GM12878 (cell line): ENCODE data around the gene OSTN. TPM values are rescaled to one million over a fixed set of nuclear protein-coding genes. Genes with fewer than 3 reads are reported as not detected.

Experiments used
- ATAC-seq: fragments of 200-7000 bp; cut with Tn5 transposase; 3 replicates; pipeline ENCODE4 v1.9.1; 2020; ENCODE audit warnings: mild to moderate bottlenecking, moderate library complexity
- BruUV-seq: library from RNA; stranded (reverse); fragments of 400-500 nt; replicated peaks from 2 replicates; lab custom pipeline; 2021; lab: Mats Ljungman, UMichigan
- CTCF ChIA-PET: fragments of 300-600 bp; sonication (Branson Sonifier 250); formaldehyde crosslinking; extraction: SDS; loops from one replicate; lab custom pipeline; 2021; ENCODE audit warnings: inconsistent platforms; lab: Yijun Ruan, JAX
- POLR2A ChIA-PET: fragments of 350-600 bp; formaldehyde crosslinking; extraction: SDS; loops from one replicate; lab custom pipeline; 2021; ENCODE audit warnings: inconsistent platforms; lab: Charles Lee
- RAD21 ChIA-PET: fragments of 300-600 bp; sonication (Branson Sonifier 250); formaldehyde crosslinking; loops from one replicate; lab custom pipeline; 2023; ENCODE audit warnings: antibody characterized with exemption; ENCODE audit not compliant: unreplicated experiment; lab: Charles Lee
- SMC1A ChIA-PET: fragments of 300-600 bp; sonication (Branson Sonifier 250); formaldehyde crosslinking; loops from one replicate; lab custom pipeline; 2023; ENCODE audit not compliant: unreplicated experiment, uncharacterized antibody; lab: Charles Lee
- DNase-seq: peaks from one replicate; pipeline ENCODE4 v3.0.0-alpha.2; 2011; ENCODE audit warnings: low read depth, low spot score
- FAIRE-seq: peaks from 3 replicates; lab custom pipeline; 2011; peaks lifted over from hg19 to GRCh38; lab: Jason Lieb, UNC
- H2AFZ ChIP-seq: 2 replicates; pipeline ENCODE4 v1.6.0; 2011; ENCODE audit warnings: low read depth, low read length, control low read depth; ENCODE audit not compliant: control insufficient read depth
- H3K27ac ChIP-seq: 2 replicates; pipeline ENCODE4 v1.5.1; 2011; ENCODE audit warnings: control low read depth; ENCODE audit not compliant: control insufficient read depth, insufficient read depth
- H3K27me3 ChIP-seq, 2 experiments: replicated peaks in 1 of 2; 2 replicates each; pipeline versions ENCODE4 v1.6.0 to v1.6.1; 2011; ENCODE audit warnings: low read length in 1 of 2; ENCODE audit not compliant: control insufficient read depth in 2 of 2, insufficient read depth in 2 of 2
- H3K36me3 ChIP-seq, 2 experiments: 2 replicates each; pipeline ENCODE4 v1.5.1; 2011; ENCODE audit warnings: low read length in 1 of 2; ENCODE audit not compliant: control insufficient read depth in 2 of 2, insufficient read depth in 2 of 2
- H3K4me1 ChIP-seq: 2 replicates; pipeline ENCODE4 v1.6.1; 2011; ENCODE audit warnings: mild to moderate bottlenecking, low read length, moderate library complexity, mixed read lengths; ENCODE audit not compliant: control insufficient read depth, insufficient read depth
- H3K4me2 ChIP-seq: 2 replicates; pipeline ENCODE4 v1.6.0; 2011; ENCODE audit warnings: control low read depth; ENCODE audit not compliant: control insufficient read depth, insufficient read depth
- H3K4me3 ChIP-seq: fragments of 200-600 bp; sonication (generic); 2 replicates; pipeline ENCODE4 v1.5.1; 2016
- H3K79me2 ChIP-seq: 2 replicates; pipeline ENCODE4 v1.6.0; 2011; ENCODE audit warnings: low read length; ENCODE audit not compliant: control insufficient read depth, insufficient read depth
- H3K9ac ChIP-seq: 2 replicates; pipeline ENCODE4 v1.8.0; 2011; ENCODE audit warnings: low read length, control low read depth, mixed read lengths; ENCODE audit not compliant: control insufficient read depth, insufficient read depth
- H3K9me3 ChIP-seq: replicated peaks from 3 replicates; pipeline ENCODE4 v1.5.1; 2011; ENCODE audit warnings: mild to moderate bottlenecking, low read length; ENCODE audit not compliant: control insufficient read depth, insufficient read depth
- H4K20me1 ChIP-seq: 2 replicates; pipeline ENCODE4 v1.6.0; 2011; ENCODE audit not compliant: control insufficient read depth, insufficient read depth
- DPF2 ChIP-seq: fragments of 450-650 bp; IDR thresholded peaks from 2 replicates; pipeline ENCODE4 v1.6.1; 2017; ENCODE audit warnings: mild to moderate bottlenecking
- EED ChIP-seq: sonication (generic); IDR thresholded peaks from 2 replicates; pipeline ENCODE4 v1.6.1; 2016; ENCODE audit warnings: antibody characterized with exemption, low read depth
- GATAD2B ChIP-seq: fragments of 450-650 bp; conservative IDR thresholded peaks from 2 replicates; pipeline ENCODE4 v1.6.1; 2017; ENCODE audit warnings: low read depth, mild to moderate bottlenecking, moderate library complexity
- IKZF2 ChIP-seq, 2 experiments: fragments of 450-650 bp; IDR thresholded peaks; 2 replicates each; pipeline ENCODE4 v1.6.1; 2017; ENCODE audit warnings: mild to moderate bottlenecking in 2 of 2, moderate library complexity in 2 of 2
- PML ChIP-seq: IDR thresholded peaks from 2 replicates; pipeline ENCODE4 v1.6.1; 2012; ENCODE audit warnings: low read length, inconsistent platforms
- RAD21 ChIP-seq: IDR thresholded peaks from 2 replicates; pipeline ENCODE4 v1.6.1; 2011; ENCODE audit warnings: mild to moderate bottlenecking, low read depth, low read length, moderate library complexity; ENCODE audit not compliant: insufficient read depth
- SRF ChIP-seq, 2 experiments: IDR thresholded peaks; 2 replicates each; pipeline ENCODE4 v1.6.1; 2011; ENCODE audit warnings: low read depth in 2 of 2, low read length in 2 of 2, mild to moderate bottlenecking in 1 of 2, moderate library complexity in 1 of 2
- SUZ12 ChIP-seq: fragments of 200-600 bp; sonication (generic); IDR thresholded peaks from one replicate; pipeline ENCODE4 v1.6.1; 2018; ENCODE audit warnings: antibody characterized with exemption, mild to moderate bottlenecking; ENCODE audit not compliant: unreplicated experiment
- ZZZ3 ChIP-seq: IDR thresholded peaks from 2 replicates; pipeline ENCODE4 v1.6.1; 2011; ENCODE audit warnings: low read depth; ENCODE audit not compliant: control insufficient read depth, insufficient read length
- WGBS: methylation state at CpG from one replicate; pipeline ENCODE4 v1.1.6; 2016; ENCODE audit warnings: low lambda C conversion rate; ENCODE audit not compliant: insufficient replicate concordance, insufficient coverage; ENCODE audit errors: missing lambda C conversion rate; 5-methylcytosine and 5-hydroxymethylcytosine counted together
- in situ Hi-C: fragments of 300-500 bp; cut with MboI; formaldehyde crosslinking; loops from 9 replicates; pipeline ENCODE4 v1.14.3; 2018; ENCODE audit warnings: mixed read lengths
- intact Hi-C: fragments of 100-400 bp; cut with micrococcal nuclease; formaldehyde crosslinking; loops from one replicate; pipeline ENCODE4 v1.14.2; 2022; ENCODE audit not compliant: unreplicated experiment
- polyA plus RNA-seq, 11 experiments: library from polyadenylated mRNA; depleted of rRNA in 4 of 11; unstranded in 6 of 11; stranded (reverse) in 5 of 11; fragments of >200 nt; fragmentation: Nextera tagmentation in 4 of 11; fragmentation: Illumina TruSeq in 1 of 11; extraction: Ambion mirVana in 4 of 11; extraction: Trizol in 1 of 11; gene quantifications; 1 replicate in 1 of 11; 2 replicates in 10 of 11; pipeline versions ENCODE4 v1.2.1 to v1.2.3, GENCODE V29; 2011 to 2016; ENCODE audit warnings: inconsistent platforms in 2 of 11, missing spikeins in 2 of 11, low read depth in 1 of 11
- total RNA-seq, 4 experiments: library from RNA; depleted of rRNA in 3 of 4; stranded (reverse); fragments of >200 nt in 3 of 4; fragmentation: Illumina TruSeq in 1 of 4; extraction: Trizol in 1 of 4; gene quantifications; 2 replicates each; pipeline versions ENCODE4 v1.2.1 to v1.2.3, GENCODE V29; 2013 to 2021
- TF ChIP-seq, protein P1 (sequence below): IDR thresholded peaks from 2 replicates; pipeline ENCODE4 v1.6.1; 2011; ENCODE audit warnings: low read depth, mild to moderate bottlenecking, low read length, moderate library complexity, borderline replicate concordance; ENCODE audit errors: extremely low read depth
- TF ChIP-seq, protein P2 (sequence below): fragments of 450-650 bp; IDR thresholded peaks from 2 replicates; pipeline ENCODE4 v1.6.1; 2016; ENCODE audit warnings: mild to moderate bottlenecking, moderate library complexity, borderline replicate concordance
- TF ChIP-seq, protein P3 (sequence below): fragments of 150-350 bp; IDR thresholded peaks from 2 replicates; pipeline ENCODE4 v1.6.1; 2016; ENCODE audit warnings: low read depth, low read length

Gene OSTN
- total and polyA plus RNA-seq, 10 of the 15 experiments (the other 5 are each of a cell fraction or from before 2014, with no cell fraction given), result 0.04 to 0.27 (median 0.06) TPM; not detected in 6

DNA sequence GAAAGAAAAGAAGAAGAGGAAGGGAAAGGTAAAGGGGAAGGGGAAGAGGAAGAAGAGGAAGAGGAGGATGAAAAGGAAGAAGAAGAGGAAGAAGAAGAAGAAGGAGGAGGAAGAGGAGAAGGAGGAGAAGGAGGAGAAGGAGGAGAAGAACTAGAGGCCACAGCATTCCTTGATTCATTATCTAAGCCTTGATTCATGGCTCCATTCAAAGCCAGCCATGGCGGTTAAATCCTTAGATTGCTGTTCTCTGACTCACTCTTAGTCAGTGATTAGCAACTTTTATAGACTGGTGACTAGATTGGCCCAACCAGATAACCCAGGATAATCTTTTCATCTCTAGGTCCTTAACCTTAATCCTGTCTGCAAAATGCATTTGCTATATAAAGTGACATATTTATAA lies 47.6 kb downstream of the OSTN start (continued):
- TF ChIP-seq GATAD2B (no peak), ZZZ3 (no peak)
- TF ChIP-seq, protein P1, sequence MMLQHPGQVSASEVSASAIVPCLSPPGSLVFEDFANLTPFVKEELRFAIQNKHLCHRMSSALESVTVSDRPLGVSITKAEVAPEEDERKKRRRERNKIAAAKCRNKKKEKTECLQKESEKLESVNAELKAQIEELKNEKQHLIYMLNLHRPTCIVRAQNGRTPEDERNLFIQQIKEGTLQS, result no peak

DNA sequence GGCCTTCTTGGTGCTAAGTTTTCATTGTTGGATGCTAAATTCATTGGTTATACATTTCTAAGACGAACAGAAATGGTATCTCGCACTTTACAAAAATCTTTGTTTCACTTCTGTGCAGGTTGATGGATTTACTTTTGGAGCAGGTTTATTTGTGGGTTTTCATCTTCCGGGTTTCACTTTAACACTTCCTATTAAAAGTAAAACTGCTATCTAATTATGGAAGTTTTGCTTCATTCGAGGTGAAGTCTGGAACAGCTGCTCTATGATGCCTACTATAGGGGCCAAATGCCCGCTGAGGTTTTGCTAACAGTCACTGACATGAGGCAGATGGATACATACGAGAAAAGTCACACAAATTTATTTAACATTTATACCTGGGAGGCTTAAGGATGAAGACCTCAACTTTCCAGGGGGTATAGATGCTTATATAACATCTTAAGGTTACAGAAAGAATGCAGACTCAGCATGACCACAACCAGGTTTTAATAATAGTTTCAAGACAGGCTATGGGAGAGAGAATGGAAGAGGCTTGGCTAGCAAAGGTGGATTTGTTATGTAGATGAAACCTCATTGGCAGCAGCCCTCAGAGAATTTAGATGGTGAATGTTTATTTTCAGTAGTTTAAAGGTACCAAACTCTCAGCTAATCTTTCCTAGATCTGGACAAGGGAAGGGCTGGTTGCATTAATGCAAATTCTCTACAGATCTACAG lies 54.2 kb downstream of the OSTN start:
- intact Hi-C loops, result loop anchor here (2.0 kb wide), 1 partner anchor 16 kb away; no protein-coding TSS in a partner anchor
- no peaks in the 10 kb centered on the region for H3K27me3 ChIP-seq
- H3K9ac ChIP-seq, result no peak overlapping the region
- H3K79me2 ChIP-seq, result no peaks in the 10 kb centered on the region
- ChIA-PET RAD21 (interaction anchor here (0.7 to 3.3 kb wide), 11 partner anchors 9 to 874 kb away, joined by 3 to 22 read pairs (median 4); no protein-coding TSS in a partner anchor), POLR2A (interaction anchor here (0.8 to 1.5 kb wide), 3 partner anchors 43 to 109 kb away, joined by 3 to 4 read pairs (median 3); no protein-coding TSS in a partner anchor), CTCF (interaction anchor here (0.8 to 1.4 kb wide), 3 partner anchors 39 to 100 kb away, joined by 3 read pairs; no protein-coding TSS in a partner anchor), SMC1A (interaction anchor here (0.7 to 4.5 kb wide), 18 partner anchors 9 to 130 kb away, joined by 3 to 45 read pairs (median 4); partner anchors contain the start of gene CCDC50)
- WGBS, result 6% methylated on average over 6 of the region's 6 CpGs
- peak overlapping the region; percentile 42; the same call in 1 of the 2 replicates for H3K27ac ChIP-seq
- H3K4me3 ChIP-seq, result peak overlapping the region; percentile 28; the same call in 1 of the 2 replicates
- H4K20me1 ChIP-seq, result no peaks in the 10 kb centered on the region
- BruUV-seq, result no TSS peak
- DNase-seq (peak; percentile 35), FAIRE-seq (no peak), ATAC-seq (peak; percentile 70)
- in situ Hi-C loops, result no loop called here
- peaks cover 25% of the 10 kb centered on the region for H3K4me1 ChIP-seq
- peak overlapping the region; percentile 89 for H3K4me2 ChIP-seq
- peak overlapping the region; percentile 57 for H2AFZ ChIP-seq
- H3K36me3 ChIP-seq, result no peaks in the 10 kb centered on the region
- H3K9me3 ChIP-seq, result no peaks in the 10 kb centered on the region
- TF ChIP-seq EED (0 out of 2 replicates have a peak, but pooled peaks have one; percentile 26), RAD21 (no peak), DPF2 (peak; percentile 47; the same call in 1 of the 2 replicates), IKZF2 (IDR thresholded peaks at IDR 0.05) (peak in 1 of 2 experiments; percentile 77), SUZ12 (no peak), SRF (IDR thresholded peaks at IDR 0.05; ENCODE audit: low read depth in 2 of 2, low read length in 2 of 2) (no peak), PML (no peak)
- TF ChIP-seq, protein P2, sequence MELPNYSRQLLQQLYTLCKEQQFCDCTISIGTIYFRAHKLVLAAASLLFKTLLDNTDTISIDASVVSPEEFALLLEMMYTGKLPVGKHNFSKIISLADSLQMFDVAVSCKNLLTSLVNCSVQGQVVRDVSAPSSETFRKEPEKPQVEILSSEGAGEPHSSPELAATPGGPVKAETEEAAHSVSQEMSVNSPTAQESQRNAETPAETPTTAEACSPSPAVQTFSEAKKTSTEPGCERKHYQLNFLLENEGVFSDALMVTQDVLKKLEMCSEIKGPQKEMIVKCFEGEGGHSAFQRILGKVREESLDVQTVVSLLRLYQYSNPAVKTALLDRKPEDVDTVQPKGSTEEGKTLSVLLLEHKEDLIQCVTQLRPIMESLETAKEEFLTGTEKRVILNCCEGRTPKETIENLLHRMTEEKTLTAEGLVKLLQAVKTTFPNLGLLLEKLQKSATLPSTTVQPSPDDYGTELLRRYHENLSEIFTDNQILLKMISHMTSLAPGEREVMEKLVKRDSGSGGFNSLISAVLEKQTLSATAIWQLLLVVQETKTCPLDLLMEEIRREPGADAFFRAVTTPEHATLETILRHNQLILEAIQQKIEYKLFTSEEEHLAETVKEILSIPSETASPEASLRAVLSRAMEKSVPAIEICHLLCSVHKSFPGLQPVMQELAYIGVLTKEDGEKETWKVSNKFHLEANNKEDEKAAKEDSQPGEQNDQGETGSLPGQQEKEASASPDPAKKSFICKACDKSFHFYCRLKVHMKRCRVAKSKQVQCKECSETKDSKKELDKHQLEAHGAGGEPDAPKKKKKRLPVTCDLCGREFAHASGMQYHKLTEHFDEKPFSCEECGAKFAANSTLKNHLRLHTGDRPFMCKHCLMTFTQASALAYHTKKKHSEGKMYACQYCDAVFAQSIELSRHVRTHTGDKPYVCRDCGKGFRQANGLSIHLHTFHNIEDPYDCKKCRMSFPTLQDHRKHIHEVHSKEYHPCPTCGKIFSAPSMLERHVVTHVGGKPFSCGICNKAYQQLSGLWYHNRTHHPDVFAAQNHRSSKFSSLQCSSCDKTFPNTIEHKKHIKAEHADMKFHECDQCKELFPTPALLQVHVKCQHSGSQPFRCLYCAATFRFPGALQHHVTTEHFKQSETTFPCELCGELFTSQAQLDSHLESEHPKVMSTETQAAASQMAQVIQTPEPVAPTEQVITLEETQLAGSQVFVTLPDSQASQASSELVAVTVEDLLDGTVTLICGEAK, result no peak
- TF ChIP-seq, protein P3, sequence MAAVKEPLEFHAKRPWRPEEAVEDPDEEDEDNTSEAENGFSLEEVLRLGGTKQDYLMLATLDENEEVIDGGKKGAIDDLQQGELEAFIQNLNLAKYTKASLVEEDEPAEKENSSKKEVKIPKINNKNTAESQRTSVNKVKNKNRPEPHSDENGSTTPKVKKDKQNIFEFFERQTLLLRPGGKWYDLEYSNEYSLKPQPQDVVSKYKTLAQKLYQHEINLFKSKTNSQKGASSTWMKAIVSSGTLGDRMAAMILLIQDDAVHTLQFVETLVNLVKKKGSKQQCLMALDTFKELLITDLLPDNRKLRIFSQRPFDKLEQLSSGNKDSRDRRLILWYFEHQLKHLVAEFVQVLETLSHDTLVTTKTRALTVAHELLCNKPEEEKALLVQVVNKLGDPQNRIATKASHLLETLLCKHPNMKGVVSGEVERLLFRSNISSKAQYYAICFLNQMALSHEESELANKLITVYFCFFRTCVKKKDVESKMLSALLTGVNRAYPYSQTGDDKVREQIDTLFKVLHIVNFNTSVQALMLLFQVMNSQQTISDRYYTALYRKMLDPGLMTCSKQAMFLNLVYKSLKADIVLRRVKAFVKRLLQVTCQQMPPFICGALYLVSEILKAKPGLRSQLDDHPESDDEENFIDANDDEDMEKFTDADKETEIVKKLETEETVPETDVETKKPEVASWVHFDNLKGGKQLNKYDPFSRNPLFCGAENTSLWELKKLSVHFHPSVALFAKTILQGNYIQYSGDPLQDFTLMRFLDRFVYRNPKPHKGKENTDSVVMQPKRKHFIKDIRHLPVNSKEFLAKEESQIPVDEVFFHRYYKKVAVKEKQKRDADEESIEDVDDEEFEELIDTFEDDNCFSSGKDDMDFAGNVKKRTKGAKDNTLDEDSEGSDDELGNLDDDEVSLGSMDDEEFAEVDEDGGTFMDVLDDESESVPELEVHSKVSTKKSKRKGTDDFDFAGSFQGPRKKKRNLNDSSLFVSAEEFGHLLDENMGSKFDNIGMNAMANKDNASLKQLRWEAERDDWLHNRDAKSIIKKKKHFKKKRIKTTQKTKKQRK, result no peak
